ENCODE measurements around the gene SPSB4. TPM values are rescaled to one million over a fixed set of nuclear protein-coding genes. Genes with fewer than 3 reads are reported as not detected.

SPSB4 gene
- total RNA-seq, 4 donors from 2014 or later, result 3.5 TPM; not detected in 3

GRCh38 chr3:141059816-141060215, 8.7 kb downstream of the SPSB4 start:
- no peak for DNase-seq
- no peak for TF ChIP-seq POLR2A (IDR thresholded peaks at IDR 0.05)
- no peak for TF ChIP-seq CTCF (IDR thresholded peaks at IDR 0.05)
- Histone ChIP-seq H3K27ac (no peak overlapping the region), H3K4me3 (no peak overlapping the region), H3K36me3 (no peaks in the 10 kb centered on the region), H3K4me1 (no peaks in the 10 kb centered on the region), H3K27me3 (no peaks in the 10 kb centered on the region), H3K9me3 (no peaks in the 10 kb centered on the region)
- intact Hi-C loops (cut with DNase I; ENCODE audit: low total_unique reads), result no loop called here

- intact Hi-C loops (cut with DNase I; ENCODE audit: low total_unique reads), result no loop called here
- Histone ChIP-seq H3K27ac (no peak overlapping the region), H3K36me3 (no peaks in the 10 kb centered on the region), H3K9me3 (no peaks in the 10 kb centered on the region), H3K4me1 (no peaks in the 10 kb centered on the region), H3K27me3 (no peaks in the 10 kb centered on the region), H3K4me3 (no peak overlapping the region)
- no peak for DNase-seq
- no peak for TF ChIP-seq CTCF (IDR thresholded peaks at IDR 0.05)
These were observed 9.2 kb downstream of the SPSB4 start for GRCh38 chr3:141060327-141060726.

- no peaks in the 10 kb centered on the region for H3K4me1 ChIP-seq
- intact Hi-C loops (cut with DNase I; ENCODE audit: low total_unique reads), result no loop called here
- H3K4me3 ChIP-seq, result no peak overlapping the region
- no peaks in the 10 kb centered on the region for H3K36me3 ChIP-seq
- H3K9me3 ChIP-seq, result no peaks in the 10 kb centered on the region
- no peak for DNase-seq
- H3K27me3 ChIP-seq, result no peaks in the 10 kb centered on the region
- H3K27ac ChIP-seq, result no peak overlapping the region
- no peak for TF ChIP-seq POLR2A (IDR thresholded peaks at IDR 0.05)
These were observed 12.7 kb downstream of the SPSB4 start for GRCh38 chr3:141063831-141064230.

- H3K27ac ChIP-seq, result no peak overlapping the region
- TF ChIP-seq POLR2A (IDR thresholded peaks at IDR 0.05), result no peak
- no peak for TF ChIP-seq CTCF (IDR thresholded peaks at IDR 0.05)
These were observed 13.2 kb downstream of the SPSB4 start for GRCh38 chr3:141064255-141064926.

GRCh38 chr3:141065258-141065657, 14.1 kb downstream of the SPSB4 start:
- TF ChIP-seq CTCF (IDR thresholded peaks at IDR 0.05) (no peak), POLR2A (IDR thresholded peaks at IDR 0.05) (no peak)
- H3K27me3 ChIP-seq, result no peaks in the 10 kb centered on the region
- no peak for DNase-seq
- H3K36me3 ChIP-seq, result no peaks in the 10 kb centered on the region
- no peaks in the 10 kb centered on the region for H3K4me1 ChIP-seq
- H3K4me3 ChIP-seq, result no peak overlapping the region
- no peak overlapping the region for H3K27ac ChIP-seq
- no peaks in the 10 kb centered on the region for H3K9me3 ChIP-seq
- intact Hi-C loops (cut with DNase I; ENCODE audit: low total_unique reads), result no loop called here

More at GRCh38 chr3:141064255-141064926, 13.2 kb downstream of the SPSB4 start:
- Histone ChIP-seq H3K27me3 (no peaks in the 10 kb centered on the region), H3K36me3 (no peaks in the 10 kb centered on the region), H3K4me3 (no peak overlapping the region), H3K4me1 (no peaks in the 10 kb centered on the region), H3K9me3 (no peaks in the 10 kb centered on the region)
- intact Hi-C loops (cut with DNase I; ENCODE audit: low total_unique reads), result no loop called here
- DNase-seq, result no peak

Measured in uterus (tissue), 4 donors.